Endothelial cell (in vitro differentiated cells): ENCODE results near the gene CRADD. TPM values are rescaled to one million over a fixed set of nuclear protein-coding genes. Genes with fewer than 3 reads are reported as not detected.

Experiments used
- DNase-seq: peaks from one replicate; pipeline ENCODE4 v3.0.0; 2021; ENCODE audit warnings: low spot score
- H3K27ac Mint-ChIP-seq: one replicate; pipeline ENCODE4 v1.8.0; 2021; ENCODE audit warnings: mixed read lengths, inconsistent platforms; ENCODE audit not compliant: unreplicated experiment
- H3K27me3 Mint-ChIP-seq: one replicate; pipeline ENCODE4 v1.8.0; 2021; ENCODE audit warnings: mild to moderate bottlenecking, moderate library complexity, mixed read lengths, inconsistent platforms; ENCODE audit not compliant: unreplicated experiment
- H3K36me3 Mint-ChIP-seq: one replicate; pipeline ENCODE4 v1.8.0; 2021; ENCODE audit warnings: mild to moderate bottlenecking, low read depth, mixed read lengths, inconsistent platforms; ENCODE audit not compliant: unreplicated experiment
- H3K4me1 Mint-ChIP-seq: one replicate; pipeline ENCODE4 v1.8.0; 2021; ENCODE audit warnings: mild to moderate bottlenecking, mixed read lengths, inconsistent platforms; ENCODE audit not compliant: unreplicated experiment
- H3K4me3 Mint-ChIP-seq: one replicate; pipeline ENCODE4 v1.8.0; 2021; ENCODE audit warnings: mild to moderate bottlenecking, mixed read lengths, inconsistent platforms; ENCODE audit not compliant: unreplicated experiment
- H3K9me3 Mint-ChIP-seq: one replicate; pipeline ENCODE4 v1.8.0; 2021; ENCODE audit warnings: mixed read lengths, inconsistent platforms; ENCODE audit not compliant: unreplicated experiment
- CTCF ChIP-seq: fragments of 200-600 bp; sonication (generic); IDR thresholded peaks from one replicate; pipeline ENCODE4 v1.5.0; 2021; ENCODE audit warnings: antibody characterized with exemption; ENCODE audit not compliant: unreplicated experiment
- total RNA-seq: library from RNA; stranded (reverse); fragmentation: NEBNext Ultra II Directional; extraction: Animal tissue kit (Norgen Biotek cat#: 25700); gene quantifications from one replicate; pipeline ENCODE4 v1.2.1, GENCODE V29; 2021; ENCODE audit not compliant: unreplicated experiment

Gene CRADD
- total RNA-seq, 1 donor from 2014 or later: 6.5 TPM

- DNase-seq: no peak
- Mint-ChIP-seq H3K4me1 (no peaks in the 10 kb centered on the region), H3K27me3 (no peaks in the 10 kb centered on the region), H3K36me3 (no peaks in the 10 kb centered on the region), H3K4me3 (no peak overlapping the region), H3K27ac (no peak overlapping the region), H3K9me3 (no peaks in the 10 kb centered on the region)
- no peak for TF ChIP-seq CTCF
Measured at GRCh38 chr12:93722835-93723567, 45.8 kb downstream of the CRADD start.

- Mint-ChIP-seq H3K4me1 (no peaks in the 10 kb centered on the region), H3K9me3 (no peaks in the 10 kb centered on the region), H3K27ac (no peak overlapping the region), H3K4me3 (no peak overlapping the region), H3K27me3 (no peaks in the 10 kb centered on the region), H3K36me3 (no peaks in the 10 kb centered on the region)
- no peak for DNase-seq
- no peak for TF ChIP-seq CTCF
Measured at GRCh38 chr12:93723568-93723930, 46.4 kb downstream of the CRADD start.

- Mint-ChIP-seq H3K9me3 (no peaks in the 10 kb centered on the region), H3K27ac (no peak overlapping the region), H3K4me1 (no peaks in the 10 kb centered on the region), H3K27me3 (no peaks in the 10 kb centered on the region), H3K4me3 (no peak overlapping the region), H3K36me3 (no peaks in the 10 kb centered on the region)
- no peak for DNase-seq
- TF ChIP-seq CTCF: no peak
Measured at GRCh38 chr12:93725531-93725930, 48.4 kb downstream of the CRADD start.

GRCh38 chr12:93727195-93727811 is 50.1 kb downstream of the CRADD start:
- DNase-seq: no peak
- Mint-ChIP-seq H3K4me1 (no peaks in the 10 kb centered on the region), H3K27ac (no peak overlapping the region), H3K4me3 (no peak overlapping the region), H3K27me3 (no peaks in the 10 kb centered on the region), H3K9me3 (no peaks in the 10 kb centered on the region), H3K36me3 (no peaks in the 10 kb centered on the region)
- no peak for TF ChIP-seq CTCF

- no peaks in the 10 kb centered on the region for H3K36me3 Mint-ChIP-seq
- no peak for DNase-seq
- no peaks in the 10 kb centered on the region for H3K9me3 Mint-ChIP-seq
- H3K4me3 Mint-ChIP-seq: no peak overlapping the region
- no peaks in the 10 kb centered on the region for H3K27me3 Mint-ChIP-seq
- H3K27ac Mint-ChIP-seq: no peak overlapping the region
- TF ChIP-seq CTCF: no peak
- H3K4me1 Mint-ChIP-seq: no peaks in the 10 kb centered on the region
Measured at GRCh38 chr12:93727911-93728310, 50.7 kb downstream of the CRADD start.
